ENCODE data around the gene FAM161A.

FAM161A gene

DNA sequence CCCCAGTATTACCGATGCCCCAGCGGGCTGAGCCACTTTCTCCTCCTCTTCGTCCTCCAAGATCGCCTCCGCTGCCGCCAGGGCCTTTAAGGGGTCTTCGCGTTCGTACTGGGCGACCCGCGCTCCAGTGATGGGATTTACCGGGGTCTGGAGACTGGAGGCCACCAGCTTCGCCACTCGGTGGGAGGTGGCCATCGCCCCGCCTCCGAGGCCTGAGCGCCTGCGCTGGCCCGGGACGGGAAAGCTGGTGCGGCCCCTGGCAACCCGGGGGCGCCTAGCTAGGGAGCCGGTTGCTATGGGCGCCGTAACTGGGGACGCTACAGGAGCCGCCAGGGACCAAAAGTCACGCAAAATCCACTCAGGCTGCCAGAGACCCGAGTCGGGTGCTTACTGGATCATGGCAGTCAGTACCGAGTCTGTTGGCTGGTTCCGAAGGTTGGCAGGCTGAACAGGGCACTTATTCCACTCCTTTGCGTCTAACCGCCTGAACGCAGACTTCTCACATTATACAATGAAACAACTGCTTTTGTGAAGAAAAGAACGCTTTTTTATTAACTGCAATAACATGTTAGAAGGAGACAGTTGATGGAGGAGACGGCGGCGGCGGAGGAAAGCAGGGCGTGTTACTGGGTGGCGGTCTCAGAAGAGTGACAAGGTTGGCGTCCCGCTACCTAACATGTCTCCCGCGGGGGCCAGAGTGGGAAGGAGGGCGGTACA is at the start of gene FAM161A:
Gene FAM161A, minus strand, starts transcription at position 214 of the 717 bp plus-strand sequence. Its CDS starts 19 bp downstream, at position 195.
- TF ChIP-seq, protein P1, sequence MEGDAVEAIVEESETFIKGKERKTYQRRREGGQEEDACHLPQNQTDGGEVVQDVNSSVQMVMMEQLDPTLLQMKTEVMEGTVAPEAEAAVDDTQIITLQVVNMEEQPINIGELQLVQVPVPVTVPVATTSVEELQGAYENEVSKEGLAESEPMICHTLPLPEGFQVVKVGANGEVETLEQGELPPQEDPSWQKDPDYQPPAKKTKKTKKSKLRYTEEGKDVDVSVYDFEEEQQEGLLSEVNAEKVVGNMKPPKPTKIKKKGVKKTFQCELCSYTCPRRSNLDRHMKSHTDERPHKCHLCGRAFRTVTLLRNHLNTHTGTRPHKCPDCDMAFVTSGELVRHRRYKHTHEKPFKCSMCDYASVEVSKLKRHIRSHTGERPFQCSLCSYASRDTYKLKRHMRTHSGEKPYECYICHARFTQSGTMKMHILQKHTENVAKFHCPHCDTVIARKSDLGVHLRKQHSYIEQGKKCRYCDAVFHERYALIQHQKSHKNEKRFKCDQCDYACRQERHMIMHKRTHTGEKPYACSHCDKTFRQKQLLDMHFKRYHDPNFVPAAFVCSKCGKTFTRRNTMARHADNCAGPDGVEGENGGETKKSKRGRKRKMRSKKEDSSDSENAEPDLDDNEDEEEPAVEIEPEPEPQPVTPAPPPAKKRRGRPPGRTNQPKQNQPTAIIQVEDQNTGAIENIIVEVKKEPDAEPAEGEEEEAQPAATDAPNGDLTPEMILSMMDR (IDR thresholded peaks at IDR 0.05; ENCODE audit: control insufficient read depth, extremely low read depth, insufficient read depth) = no peak
- peak within 1 kb of the TSS; percentile 67 for H3K4me3 ChIP-seq (ENCODE audit: low read depth, low read length)
- DNase-seq (ENCODE audit: low read depth) = peak; percentile 22

DNA sequence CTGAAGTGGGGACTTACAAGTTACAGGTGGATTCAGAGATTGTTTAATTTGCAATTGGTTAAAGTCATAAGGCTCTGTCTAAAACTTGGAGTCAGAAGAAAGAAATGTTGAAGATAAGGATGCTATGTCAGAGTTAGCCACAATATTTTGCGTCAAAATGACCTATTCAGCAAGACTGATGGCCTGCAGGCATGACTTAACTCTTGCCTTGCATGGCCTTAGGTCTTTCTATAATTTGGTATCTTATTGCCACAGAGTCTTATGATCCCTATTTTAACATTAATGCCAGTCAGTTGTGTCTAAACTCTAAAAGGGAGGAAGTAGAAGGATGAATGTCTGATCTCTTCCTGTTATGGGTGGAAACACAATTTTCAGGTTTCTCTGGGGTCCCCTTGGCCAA is 46.4 kb upstream of the FAM161A start:
- TF ChIP-seq, protein P1 (IDR thresholded peaks at IDR 0.05; ENCODE audit: control insufficient read depth, extremely low read depth, insufficient read depth) = no peak
- no peak for DNase-seq (ENCODE audit: low read depth)
- no peak overlapping the region for H3K4me3 ChIP-seq (ENCODE audit: low read depth, low read length)

- no peak overlapping the region for H3K4me3 ChIP-seq (ENCODE audit: low read depth, low read length)
- TF ChIP-seq, protein P1 (IDR thresholded peaks at IDR 0.05; ENCODE audit: control insufficient read depth, extremely low read depth, insufficient read depth) = peak; percentile 65
- DNase-seq (ENCODE audit: low read depth) = no peak
Observed at GRCh38 chr2:61898810-61899209, 45.0 kb upstream of the FAM161A start.

DNA sequence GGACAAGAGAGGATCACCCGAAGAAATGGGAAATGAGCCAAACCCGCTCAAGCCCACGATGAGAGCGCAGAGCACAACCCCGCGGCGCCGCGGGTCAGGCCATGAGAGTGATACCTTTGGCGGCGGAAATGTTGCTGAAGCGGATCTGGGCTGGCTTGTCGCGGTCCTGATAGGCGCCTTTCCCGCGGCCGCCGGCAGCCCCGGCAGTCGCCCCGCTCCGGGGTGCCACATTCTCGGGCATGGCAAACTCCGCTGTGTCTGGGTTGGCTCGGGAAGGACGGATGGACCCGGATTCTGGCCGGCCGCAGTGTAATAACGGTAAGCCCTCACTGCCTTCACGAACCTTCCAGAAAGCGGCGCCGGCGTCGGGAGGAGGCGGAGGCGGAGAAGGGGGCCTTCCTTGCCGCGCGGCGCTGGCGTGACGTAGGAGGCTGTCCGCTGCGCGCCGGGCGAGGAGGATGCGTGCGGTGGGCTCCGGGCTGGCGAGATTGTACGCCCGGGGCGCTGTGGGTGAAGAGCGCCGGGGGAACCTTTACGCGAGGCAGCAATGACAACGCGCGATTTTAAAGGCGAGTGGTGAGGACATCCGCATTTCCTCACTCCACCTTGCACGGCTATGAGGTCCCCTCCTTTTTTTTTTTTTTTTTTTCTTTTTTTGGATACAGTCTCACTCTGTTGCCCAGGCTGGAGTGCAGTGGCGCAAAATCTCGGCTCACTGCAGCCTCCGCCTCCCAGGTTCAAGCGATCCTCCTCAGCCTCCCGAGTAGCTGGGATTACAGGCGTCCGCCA is 34.6 kb upstream of the FAM161A start, which contains the start of gene CCT4:
Gene CCT4, minus strand, starts transcription at position 390 of the 789 bp plus-strand sequence. Its CDS starts 149 bp downstream, at position 241.
- no peak for DNase-seq (ENCODE audit: low read depth)
- TF ChIP-seq, protein P1 (IDR thresholded peaks at IDR 0.05; ENCODE audit: control insufficient read depth, extremely low read depth, insufficient read depth) = no peak

GRCh38 chr2:61887717-61888266 is 33.9 kb upstream of the FAM161A start:
- peak overlapping the region; percentile 92 for H3K4me3 ChIP-seq (ENCODE audit: low read depth, low read length)
- DNase-seq (ENCODE audit: low read depth) = no peak
- TF ChIP-seq, protein P1 (IDR thresholded peaks at IDR 0.05; ENCODE audit: control insufficient read depth, extremely low read depth, insufficient read depth) = no peak

More for the DNA sequence above, 34.6 kb upstream of the FAM161A start, which contains the start of gene CCT4:
- peak within 1 kb of the TSS; percentile 92 for H3K4me3 ChIP-seq (ENCODE audit: low read depth, low read length)

- DNase-seq (ENCODE audit: low read depth) = no peak
- H3K4me3 ChIP-seq (ENCODE audit: low read depth, low read length) = no peak overlapping the region
Observed at GRCh38 chr2:61885896-61886603, 32.2 kb upstream of the FAM161A start.

More at GRCh38 chr2:61885896-61886603, 32.2 kb upstream of the FAM161A start:
- TF ChIP-seq, protein P1 (IDR thresholded peaks at IDR 0.05; ENCODE audit: control insufficient read depth, extremely low read depth, insufficient read depth) = no peak
